H9 (cell line): ENCODE results near the gene DHRSX. TPM values are rescaled to one million over a fixed set of nuclear protein-coding genes. Genes with fewer than 3 reads are reported as not detected.

Source experiments
- DNase-seq: peaks from one replicate; pipeline ENCODE4 v3.0.0-alpha.2; 2017
- H2AFZ ChIP-seq: one replicate; pipeline ENCODE4 v1.6.1; 2013; ENCODE audit warnings: mild to moderate bottlenecking, low read length, control low read depth, moderate library complexity
- H2AK5ac ChIP-seq: 2 replicates; pipeline ENCODE4 v1.6.1; 2013; ENCODE audit warnings: low read length, control low read depth, mixed read lengths; ENCODE audit not compliant: insufficient read length
- H2BK120ac ChIP-seq: one replicate; pipeline ENCODE4 v1.6.1; 2013; ENCODE audit warnings: low read depth, mild to moderate bottlenecking, low read length, control low read depth, inconsistent platforms; ENCODE audit not compliant: poor library complexity, severe bottlenecking
- H2BK12ac ChIP-seq: 2 replicates; pipeline ENCODE4 v1.6.1; 2013; ENCODE audit warnings: low read length, control low read depth, mixed read lengths, low read depth; ENCODE audit not compliant: insufficient read length
- H2BK15ac ChIP-seq: 2 replicates; pipeline ENCODE4 v1.6.1; 2013; ENCODE audit warnings: low read depth, low read length, control low read depth
- H2BK20ac ChIP-seq: one replicate; pipeline ENCODE4 v1.6.1; 2013; ENCODE audit warnings: low read depth, mild to moderate bottlenecking, low read length, control low read depth, inconsistent platforms; ENCODE audit not compliant: poor library complexity, severe bottlenecking
- H2BK5ac ChIP-seq: 2 replicates; pipeline ENCODE4 v1.6.1; 2013; ENCODE audit warnings: low read length, control low read depth, mixed read lengths; ENCODE audit not compliant: insufficient read length
- H3K14ac ChIP-seq: 2 replicates; pipeline ENCODE4 v1.6.1; 2013; ENCODE audit warnings: low read length, control low read depth; ENCODE audit not compliant: insufficient read depth
- H3K18ac ChIP-seq: 2 replicates; pipeline ENCODE4 v1.6.1; 2013; ENCODE audit warnings: low read depth, mild to moderate bottlenecking, mixed read lengths, low read length, control low read depth; ENCODE audit not compliant: insufficient read length
- H3K23ac ChIP-seq: 2 replicates; pipeline ENCODE4 v1.6.1; 2013; ENCODE audit warnings: low read length, control low read depth, mixed read lengths, low read depth; ENCODE audit not compliant: insufficient read length
- H3K23me2 ChIP-seq: 2 replicates; pipeline ENCODE4 v1.6.1; 2013; ENCODE audit warnings: low read depth, mild to moderate bottlenecking, mixed read lengths, low read length, control low read depth; ENCODE audit not compliant: insufficient read length, poor library complexity, severe bottlenecking
- H3K27ac ChIP-seq: 2 replicates; pipeline ENCODE4 v1.5.1; 2013; ENCODE audit warnings: low read length, control low read depth, mixed read lengths, low read depth; ENCODE audit not compliant: insufficient read length
- H3K27me3 ChIP-seq: 2 replicates; pipeline ENCODE4 v1.6.1; 2013; ENCODE audit warnings: low read length, control low read depth, inconsistent platforms; ENCODE audit not compliant: insufficient read depth
- H3K4ac ChIP-seq: 2 replicates; pipeline ENCODE4 v1.6.1; 2013; ENCODE audit warnings: low read depth, mild to moderate bottlenecking, control low read depth, inconsistent platforms, low read length, moderate library complexity
- H3K4me1 ChIP-seq: 2 replicates; pipeline ENCODE4 v1.6.1; 2013; ENCODE audit warnings: low read length, control low read depth, inconsistent platforms; ENCODE audit not compliant: insufficient read depth
- H3K4me2 ChIP-seq: 2 replicates; pipeline ENCODE4 v1.6.1; 2013; ENCODE audit warnings: low read length, control low read depth, mixed read lengths; ENCODE audit not compliant: insufficient read length, insufficient read depth
- H3K56ac ChIP-seq: 2 replicates; pipeline ENCODE4 v1.6.1; 2013; ENCODE audit warnings: low read depth, mild to moderate bottlenecking, mixed read lengths, low read length, control low read depth; ENCODE audit not compliant: insufficient read length
- H3K79me1 ChIP-seq: 2 replicates; pipeline ENCODE4 v1.6.1; 2013; ENCODE audit warnings: low read depth, mild to moderate bottlenecking, moderate library complexity, low read length, control low read depth, inconsistent platforms; ENCODE audit not compliant: insufficient read depth, poor library complexity, severe bottlenecking
- H3K79me2 ChIP-seq: 2 replicates; pipeline ENCODE4 v1.6.1; 2013; ENCODE audit warnings: low read length, control low read depth, inconsistent platforms; ENCODE audit not compliant: insufficient read depth
- H3K9ac ChIP-seq: 2 replicates; pipeline ENCODE4 v1.6.1; 2013; ENCODE audit warnings: low read length, control low read depth, mixed read lengths; ENCODE audit not compliant: insufficient read length; ENCODE audit errors: extremely low read depth
- H3K9me3 ChIP-seq: one replicate; pipeline ENCODE4 v1.6.1; 2013; ENCODE audit warnings: low read depth, low read length, inconsistent platforms; ENCODE audit not compliant: control insufficient read depth
- H3T11ph ChIP-seq: one replicate; pipeline ENCODE4 v1.6.1; 2013; ENCODE audit warnings: mild to moderate bottlenecking, low read length, control low read depth, inconsistent platforms
- H4K20me1 ChIP-seq: one replicate; pipeline ENCODE4 v1.6.1; 2013; ENCODE audit not compliant: control insufficient read depth, insufficient read length, insufficient read depth
- H4K5ac ChIP-seq: 2 replicates; pipeline ENCODE4 v1.6.1; 2013; ENCODE audit warnings: low read depth, mild to moderate bottlenecking, mixed read lengths, low read length, control low read depth; ENCODE audit not compliant: insufficient read length
- H4K8ac ChIP-seq: replicated peaks from 2 replicates; pipeline ENCODE4 v1.6.1; 2013; ENCODE audit warnings: low read length, control low read depth, mixed read lengths, low read depth; ENCODE audit not compliant: insufficient read length
- H4K91ac ChIP-seq: 2 replicates; pipeline ENCODE4 v1.6.1; 2013; ENCODE audit warnings: low read depth, mild to moderate bottlenecking, moderate library complexity, mixed read lengths, low read length, control low read depth; ENCODE audit not compliant: insufficient read length
- H3K27ac Mint-ChIP-seq, 3 experiments: 2 replicates in 2 of 3; 3 replicates in 1 of 3; pipeline ENCODE4 v1.8.0; 2020 to 2021; ENCODE audit warnings: mixed read lengths in 3 of 3, mild to moderate bottlenecking in 1 of 3, moderate library complexity in 1 of 3
- H3K27me3 Mint-ChIP-seq: 2 replicates; pipeline ENCODE4 v1.8.0; 2021; ENCODE audit warnings: low read depth, mild to moderate bottlenecking, moderate library complexity, mixed read lengths
- H3K36me3 Mint-ChIP-seq, 3 experiments: 2 replicates in 2 of 3; 3 replicates in 1 of 3; pipeline ENCODE4 v1.8.0; 2020 to 2021; ENCODE audit warnings: low read depth in 3 of 3, mixed read lengths in 3 of 3; ENCODE audit not compliant: insufficient read depth in 1 of 3
- H3K4me1 Mint-ChIP-seq, 2 experiments: 2 replicates each; pipeline ENCODE4 v1.8.0; 2020; ENCODE audit warnings: mixed read lengths in 2 of 2
- H3K4me3 Mint-ChIP-seq, 2 experiments: 2 replicates in 1 of 2; 3 replicates in 1 of 2; pipeline ENCODE4 v1.8.0; 2020 to 2021; ENCODE audit warnings: mild to moderate bottlenecking in 2 of 2, mixed read lengths in 2 of 2, moderate library complexity in 1 of 2
- H3K9me3 Mint-ChIP-seq, 2 experiments: 2 replicates in 1 of 2; 3 replicates in 1 of 2; pipeline ENCODE4 v1.8.0; 2020; ENCODE audit warnings: mild to moderate bottlenecking in 2 of 2, mixed read lengths in 2 of 2, moderate library complexity in 1 of 2
- CTCF ChIP-seq: fragments of 200-600 bp; sonication (generic); conservative IDR thresholded peaks from 3 replicates; pipeline ENCODE4 v1.8.0; 2021; ENCODE audit warnings: antibody characterized with exemption, mild to moderate bottlenecking
- WGBS: extraction: QIAGEN DNeasy Blood & Tissue Kit; methylation state at CpG from one replicate; pipeline ENCODE4 v1.1.7; 2013; ENCODE audit warnings: missing lambda C conversion rate, low lambda C conversion rate, mixed read lengths; ENCODE audit not compliant: insufficient read length; ENCODE audit errors: extremely low coverage; 5-methylcytosine and 5-hydroxymethylcytosine counted together
- total RNA-seq: library from RNA; stranded (reverse); gene quantifications from 2 replicates; pipeline ENCODE4 v1.2.1, GENCODE V29; 2021

DHRSX gene
- total RNA-seq, 1 experiment from 2014 or later: 44.0 TPM

- no peak overlapping the region for H4K91ac ChIP-seq
- no CpG with 5 or more reads among the region's 6 CpGs for WGBS
Observed at GRCh38 chrX:2517055-2517454, 16.3 kb upstream of the DHRSX start.

More at GRCh38 chrX:2517055-2517454, 16.3 kb upstream of the DHRSX start:
- Histone ChIP-seq H3K23me2 (no peaks in the 10 kb centered on the region), H3K79me1 (no peaks in the 10 kb centered on the region), H3K14ac (no peak overlapping the region), H3K56ac (no peak overlapping the region), H4K8ac (no peak overlapping the region), H2BK15ac (no peak overlapping the region), H3K9ac (no peak overlapping the region), H3K9me3 (no peaks in the 10 kb centered on the region), H2BK120ac (no peak overlapping the region), H2BK5ac (no peak overlapping the region), H2AK5ac (no peak overlapping the region), H2BK20ac (no peak overlapping the region), H3K4me1 (no peaks in the 10 kb centered on the region), H3K23ac (no peak overlapping the region), H3K18ac (no peak overlapping the region), H3K4ac (no peak overlapping the region), H4K5ac (no peak overlapping the region), H3K4me2 (no peak overlapping the region), H3K27ac (no peak overlapping the region), H2AFZ (no peak overlapping the region), H2BK12ac (no peak overlapping the region), H3K27me3 (no peaks in the 10 kb centered on the region), H4K20me1 (no peaks in the 10 kb centered on the region), H3T11ph (no peak overlapping the region), H3K79me2 (no peaks in the 10 kb centered on the region)
- H3K27ac Mint-ChIP-seq: no peak overlapping the region
- TF ChIP-seq CTCF: no peak
- H3K36me3 Mint-ChIP-seq: no peaks in the 10 kb centered on the region
- no peak for DNase-seq
- H3K4me1 Mint-ChIP-seq: peaks cover 20 to 21% of the 10 kb centered on the region in 2 experiments
- H3K27me3 Mint-ChIP-seq: no peaks in the 10 kb centered on the region
- no peaks in the 10 kb centered on the region for H3K9me3 Mint-ChIP-seq
- H3K4me3 Mint-ChIP-seq: no peak overlapping the region
